Transverse colon (tissue), 4 donors: ENCODE data around the gene F7. TPM values are rescaled to one million over a fixed set of nuclear protein-coding genes. Genes with fewer than 3 reads are reported as not detected.

Source experiments
- DNase-seq: peaks from one replicate; pipeline ENCODE4 v3.0.0-alpha.2; 2019
- H3K27ac ChIP-seq, 4 donors: fragments of 200-600 bp; sonication (generic); 2 replicates each; pipeline ENCODE4 v1.5.1; 2016 to 2018; ENCODE audit warnings: inconsistent platforms in 4 of 4
- H3K27me3 ChIP-seq: fragments of 200-600 bp; sonication (generic); 2 replicates; pipeline ENCODE4 v1.5.1; 2017; ENCODE audit warnings: inconsistent platforms
- H3K36me3 ChIP-seq, 4 donors: fragments of 200-600 bp; sonication (generic); 2 replicates each; pipeline ENCODE4 v1.5.1; 2017 to 2019; ENCODE audit warnings: inconsistent platforms in 4 of 4
- H3K4me1 ChIP-seq, 4 donors: fragments of 200-600 bp; sonication (generic); 2 replicates each; pipeline ENCODE4 v1.5.1; 2017 to 2020; ENCODE audit warnings: inconsistent platforms in 4 of 4
- H3K4me3 ChIP-seq, 4 donors: fragments of 200-600 bp; sonication (generic); 1 replicate in 1 of 4; 2 replicates in 3 of 4; pipeline versions ENCODE4 v1.5.1 to v1.6.1; 2017 to 2019; ENCODE audit warnings: inconsistent platforms in 4 of 4
- H3K9me3 ChIP-seq, 2 donors: fragments of 200-600 bp; sonication (generic); 2 replicates each; pipeline ENCODE4 v1.5.1; 2017 to 2019; ENCODE audit warnings: inconsistent platforms in 2 of 2
- CTCF ChIP-seq, 5 experiments: fragments of 200-600 bp in 3 of 5; fragments of 450-650 bp in 2 of 5; sonication (generic) in 3 of 5; IDR thresholded peaks; 1 replicate in 2 of 5; 2 replicates in 3 of 5; pipeline ENCODE4 v1.5.1; 2016 to 2017; ENCODE audit warnings: antibody characterized with exemption in 5 of 5, inconsistent platforms in 3 of 5, mild to moderate bottlenecking in 2 of 5, moderate library complexity in 1 of 5
- EP300 ChIP-seq: sonication (generic); formaldehyde crosslinking; IDR thresholded peaks from one replicate; pipeline ENCODE4 v1.6.1; 2017; ENCODE audit warnings: antibody characterized with exemption, low read depth
- POLR2A ChIP-seq: fragments of 450-650 bp; IDR thresholded peaks from one replicate; pipeline ENCODE4 v1.6.1; 2016; ENCODE audit warnings: antibody characterized with exemption, mild to moderate bottlenecking, moderate library complexity
- POLR2AphosphoS5 ChIP-seq, 3 donors: sonication (generic); formaldehyde crosslinking; IDR thresholded peaks; one replicate each; pipeline ENCODE4 v1.6.1; 2016; ENCODE audit warnings: antibody characterized with exemption in 3 of 3
- WGBS, 2 donors: methylation state at CpG; one replicate each; pipeline ENCODE4 v1.1.5; 2018; ENCODE audit warnings: low coverage in 1 of 2; 5-methylcytosine and 5-hydroxymethylcytosine counted together
- in situ Hi-C, 4 donors: fragments of 200-750 bp; cut with MboI; loops; one replicate each; pipeline versions ENCODE4 v1.15.0 to v1.15.1; 2017; ENCODE audit warnings: low sequenced_read_pairs in 3 of 4, low pct_ligation_motif_present in 1 of 4, low pct_unique_long_range_greater_than_20kb in 1 of 4
- intact Hi-C: fragments of 100-400 bp; cut with DNase I; formaldehyde crosslinking; loops from one replicate; pipeline ENCODE4 v1.15.1; 2023; ENCODE audit warnings: low total_unique reads
- total RNA-seq, 4 donors: library from RNA; depleted of rRNA; stranded (reverse); fragments of >200 nt; gene quantifications; one replicate each; pipeline ENCODE4 v1.1.0, GENCODE V29; 2016

F7 gene
- total RNA-seq, 4 donors from 2014 or later: not detected

- TF ChIP-seq EP300: no peak
- no peak for TF ChIP-seq POLR2AphosphoS5 (IDR thresholded peaks at IDR 0.05)
- TF ChIP-seq POLR2A: no peak
- TF ChIP-seq CTCF (IDR thresholded peaks at IDR 0.05): no peak
- H3K4me1 ChIP-seq: peaks cover 0 to 4% (median 3%) of the 10 kb centered on the region in 4 donors
- in situ Hi-C loops (no loop called here), intact Hi-C loops (no loop called here)
- 73% methylated on average over 21 of the region's 21 CpGs; no CpG with 5 or more reads in 1 of the 2 donors for WGBS, 2 donors
- no peak overlapping the region for H3K4me3 ChIP-seq
- H3K36me3 ChIP-seq: no peaks in the 10 kb centered on the region
- no peaks in the 10 kb centered on the region for H3K9me3 ChIP-seq
- H3K27ac ChIP-seq: no peak overlapping the region
- no peak for DNase-seq
- peaks cover 6% of the 10 kb centered on the region for H3K27me3 ChIP-seq
Measured at GRCh38 chr13:113115363-113116205, 10.0 kb downstream of the F7 start.

- 83 to 85% methylated on average over 5 to 10 of the region's 10 CpGs for WGBS, 2 donors
- Histone ChIP-seq H3K9me3 (no peaks in the 10 kb centered on the region), H3K27ac (no peak overlapping the region), H3K4me1 (no peaks in the 10 kb centered on the region), H3K27me3 (no peaks in the 10 kb centered on the region), H3K4me3 (no peak overlapping the region), H3K36me3 (no peaks in the 10 kb centered on the region)
- no peak for TF ChIP-seq EP300
- TF ChIP-seq POLR2A: no peak
- TF ChIP-seq CTCF (IDR thresholded peaks at IDR 0.05): no peak
- no peak for TF ChIP-seq POLR2AphosphoS5 (IDR thresholded peaks at IDR 0.05)
- in situ Hi-C loops: no loop called here
- no peak for DNase-seq
- intact Hi-C loops: no loop called here
Measured at GRCh38 chr13:113116206-113116800, 10.7 kb downstream of the F7 start.

- H3K27me3 ChIP-seq: no peaks in the 10 kb centered on the region
Measured at GRCh38 chr13:113116871-113117271, 11.3 kb downstream of the F7 start.

More at GRCh38 chr13:113116871-113117271, 11.3 kb downstream of the F7 start:
- Histone ChIP-seq H3K4me3 (no peak overlapping the region), H3K9me3 (no peaks in the 10 kb centered on the region), H3K36me3 (no peaks in the 10 kb centered on the region), H3K27ac (no peak overlapping the region), H3K4me1 (no peaks in the 10 kb centered on the region)
- no peak for TF ChIP-seq CTCF (IDR thresholded peaks at IDR 0.05)
- TF ChIP-seq POLR2A: no peak
- no peak for TF ChIP-seq EP300
- no peak for TF ChIP-seq POLR2AphosphoS5 (IDR thresholded peaks at IDR 0.05)
- intact Hi-C loops: no loop called here
- 85% methylated on average over 10 of the region's 10 CpGs; no CpG with 5 or more reads in 1 of the 2 donors for WGBS, 2 donors
- in situ Hi-C loops: no loop called here
- no peak for DNase-seq
